HG02840 (cell line): Measurements from ENCODE around the gene ACSM6.

Experiments used
- ATAC-seq: cut with Tn5 transposase; IDR thresholded peaks from one replicate; pipeline ENCODE4 v1.9.1; 2021; ENCODE audit warnings: mild to moderate bottlenecking, moderate library complexity, moderate number of reproducible peaks; ENCODE audit not compliant: unreplicated experiment, low FRiP score

The ACSM6 gene

DNA sequence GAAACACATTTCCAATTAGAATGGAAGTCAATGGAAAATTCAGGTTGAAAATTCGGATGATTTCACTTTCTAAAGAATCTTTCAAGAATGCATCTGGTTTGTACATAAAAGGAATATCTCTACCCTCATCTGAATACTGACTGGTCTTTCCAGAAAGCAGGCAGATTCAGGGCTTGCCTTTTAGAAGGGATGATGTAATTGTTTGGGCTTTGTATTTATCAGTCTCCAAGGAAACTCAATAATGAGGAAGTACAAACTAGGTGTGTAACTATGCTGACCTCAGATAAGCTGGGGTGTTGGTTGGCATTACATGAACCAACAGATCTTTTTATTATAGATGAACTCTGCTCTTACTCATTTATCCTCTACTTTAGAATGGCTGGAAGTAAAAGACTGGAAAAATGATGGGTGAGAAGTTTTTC is 72.6 kb downstream of the ACSM6 start:
- peak; percentile 75 for ATAC-seq

DNA sequence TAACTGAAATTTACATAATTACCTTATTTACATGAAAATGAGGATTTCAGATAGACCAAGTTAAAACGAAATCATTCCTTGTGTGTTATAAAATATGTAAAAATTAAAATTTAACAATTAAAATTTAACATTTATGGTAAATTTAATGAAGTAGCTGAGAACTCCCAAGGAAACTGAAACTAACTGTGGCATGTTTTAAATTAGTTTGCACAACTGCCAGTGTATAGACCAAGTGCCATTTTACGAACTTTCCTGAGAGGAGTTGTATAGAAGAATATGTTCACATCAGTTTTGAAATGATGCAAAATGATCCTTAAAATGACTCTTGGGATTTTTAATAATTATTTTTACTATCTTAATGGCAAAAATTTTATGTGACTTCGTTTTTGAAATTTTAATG is 73.2 kb downstream of the ACSM6 start:
- ATAC-seq = no peak

DNA sequence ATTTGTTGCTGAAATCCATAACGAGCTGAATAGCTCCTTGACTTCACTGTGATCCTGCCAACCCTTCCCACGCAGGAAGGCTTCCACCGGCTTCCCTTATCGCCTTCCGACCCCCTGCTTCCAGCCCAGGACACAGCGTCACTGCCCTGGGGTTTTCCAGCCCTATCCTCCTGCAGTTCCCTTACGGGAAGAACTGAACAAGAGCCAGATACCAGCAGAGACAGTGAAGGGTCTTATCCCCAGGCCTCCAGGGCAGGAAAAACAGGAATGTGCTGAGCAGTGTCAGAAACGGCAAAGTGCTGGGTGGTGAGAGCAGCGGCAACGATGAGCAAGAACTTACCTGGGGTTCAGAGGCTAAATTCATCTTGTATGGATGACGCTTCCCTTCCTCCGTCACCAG is 74.4 kb downstream of the ACSM6 start:
- ATAC-seq = no peak

DNA sequence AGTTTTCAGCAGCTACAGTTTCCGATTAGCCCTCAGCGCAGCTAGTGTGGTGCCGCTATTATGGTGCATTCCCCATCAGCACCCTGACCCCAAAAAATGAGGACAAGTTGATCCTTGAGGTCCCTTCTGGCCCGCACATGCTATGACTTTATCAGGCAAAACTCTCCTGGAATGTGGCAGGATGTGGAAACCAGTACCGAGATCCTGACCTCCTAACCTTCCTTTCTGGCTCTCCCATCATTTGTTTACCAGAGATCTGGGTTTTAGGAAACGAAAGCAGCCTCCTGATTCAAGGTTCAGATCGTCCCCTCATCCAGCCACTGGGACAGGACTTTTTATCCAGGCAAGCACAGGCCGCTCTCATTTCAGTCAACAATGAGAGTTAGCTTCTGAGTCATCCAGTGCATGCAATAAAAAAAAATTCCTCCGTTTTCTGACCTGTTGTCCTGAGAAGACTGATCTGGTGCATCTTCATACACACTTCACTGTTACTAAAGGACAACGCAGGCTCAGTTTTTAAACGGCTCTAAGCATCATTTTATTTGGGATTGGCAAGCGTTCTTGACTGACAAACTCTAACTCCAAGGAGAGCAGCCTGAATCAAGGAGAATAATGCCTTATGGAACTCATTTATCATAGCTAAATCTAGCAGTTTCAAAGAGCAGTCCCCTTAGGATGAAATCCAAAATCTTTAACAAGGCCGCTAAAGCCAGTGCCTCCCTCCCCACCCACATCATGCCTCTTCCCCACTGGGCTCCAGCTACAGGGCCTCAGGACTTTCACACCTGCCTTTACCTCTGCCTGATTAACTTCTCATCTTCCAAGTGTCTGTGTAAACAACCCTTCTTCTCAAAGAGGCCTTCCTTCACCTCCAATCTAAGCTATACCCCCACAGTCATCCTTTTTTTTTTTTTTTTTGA is 79.6 kb downstream of the ACSM6 start:
- no peak for ATAC-seq

DNA sequence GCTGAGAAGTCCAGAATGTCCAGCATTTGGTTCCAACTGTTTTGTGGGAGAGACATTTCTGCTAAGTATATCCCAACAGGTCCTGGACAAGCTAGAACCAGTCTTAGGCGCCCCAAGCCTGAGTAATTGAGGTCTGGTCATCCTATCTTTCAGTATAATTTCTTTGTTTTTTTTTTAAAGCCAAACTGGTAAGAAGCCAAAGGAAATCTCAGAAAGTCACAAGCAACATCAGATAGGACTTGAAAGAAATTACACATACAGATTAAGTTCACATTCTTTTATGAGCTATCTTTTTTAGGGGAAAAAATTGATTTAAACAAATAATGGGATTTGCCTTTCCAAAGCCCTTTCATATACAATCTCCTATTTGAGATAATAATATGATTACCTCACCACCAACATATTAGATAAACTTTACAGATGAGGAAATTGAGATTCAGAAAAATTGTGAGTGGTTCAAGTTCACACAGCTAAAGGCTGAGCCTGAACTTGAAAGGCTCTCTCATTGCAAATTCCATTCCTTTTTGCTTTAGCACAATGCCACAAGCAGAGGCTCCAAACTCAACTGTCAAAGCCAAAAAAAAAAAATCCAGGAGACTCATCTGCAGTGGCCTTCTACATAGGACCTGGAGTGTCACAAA is 81.8 kb downstream of the ACSM6 start:
- no peak for ATAC-seq

DNA sequence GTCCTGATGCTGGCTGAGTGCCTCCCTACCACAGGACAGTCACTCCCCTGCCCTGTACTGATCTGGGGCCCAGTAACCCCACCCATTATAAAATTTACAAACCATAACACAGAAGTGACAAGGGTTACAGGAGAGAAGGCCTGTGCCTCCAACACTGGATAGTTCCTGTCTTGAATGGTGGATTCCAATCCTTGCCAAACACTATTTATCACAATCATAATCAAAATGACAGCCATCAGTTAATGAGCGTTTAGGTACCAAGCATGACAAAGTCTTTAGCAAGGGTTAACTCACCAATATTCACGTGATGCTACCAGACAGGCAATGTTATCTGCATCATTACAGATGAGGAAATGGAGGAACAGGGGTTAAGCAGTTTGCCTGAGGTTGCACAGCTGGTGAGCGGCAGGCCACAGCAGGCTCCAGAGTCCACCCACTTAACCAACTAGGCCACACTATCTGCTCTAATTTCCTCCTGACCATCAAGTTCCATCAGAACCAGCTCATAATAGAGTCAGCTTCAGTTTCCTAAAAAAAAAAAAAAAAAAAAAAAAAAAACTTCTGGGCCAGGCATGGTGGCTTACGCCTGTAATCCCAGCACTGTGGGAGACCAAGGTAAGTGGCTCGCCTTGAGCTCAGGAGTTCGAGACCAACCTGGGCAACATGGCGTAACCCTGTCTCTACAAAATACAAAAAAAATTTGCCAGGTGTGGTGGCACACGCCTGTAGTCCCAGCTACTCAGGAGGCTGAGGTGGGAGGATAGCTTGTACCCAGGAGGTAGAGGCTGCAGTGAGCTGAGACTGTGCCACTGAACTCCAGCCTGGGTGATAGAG is 82.5 kb downstream of the ACSM6 start:
- ATAC-seq = no peak

DNA sequence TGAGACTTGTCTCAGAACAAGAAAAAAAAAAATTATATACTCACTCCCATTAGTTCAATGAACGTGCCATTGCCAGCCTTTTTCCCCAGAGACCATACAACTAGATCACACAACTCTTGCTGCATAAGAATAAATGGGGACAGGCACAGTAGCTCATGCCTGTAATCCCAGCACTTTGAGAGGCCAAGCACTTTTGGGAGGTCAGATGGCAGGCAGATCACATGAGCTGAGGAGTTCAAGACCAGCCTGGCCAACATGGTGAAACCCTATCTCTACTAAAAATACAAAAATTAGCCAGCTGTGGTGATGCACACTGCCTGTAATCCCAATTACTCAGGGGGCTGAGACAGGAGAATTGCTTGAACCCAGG is 83.1 kb downstream of the ACSM6 start:
- no peak for ATAC-seq

DNA sequence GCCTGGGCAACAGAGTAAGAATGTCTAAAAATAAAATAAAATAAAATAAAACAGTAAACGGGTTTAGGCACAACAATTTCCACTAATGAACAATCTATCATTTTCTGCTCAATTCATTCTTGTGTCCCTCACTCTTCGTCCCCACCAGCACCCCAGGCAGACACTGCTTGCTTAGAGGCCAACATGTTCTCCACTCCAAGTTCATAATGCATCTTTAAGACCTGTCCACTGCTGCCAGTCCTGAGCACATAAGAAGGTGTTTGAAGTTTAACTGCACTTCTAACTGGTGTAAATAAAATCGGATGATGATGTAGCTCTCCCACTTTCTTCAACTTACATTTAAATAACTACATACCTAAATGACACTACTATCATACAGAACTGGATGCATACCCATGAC is 83.6 kb downstream of the ACSM6 start:
- ATAC-seq = no peak
